Measurements from ENCODE around the gene URM1.

Gene URM1

DNA sequence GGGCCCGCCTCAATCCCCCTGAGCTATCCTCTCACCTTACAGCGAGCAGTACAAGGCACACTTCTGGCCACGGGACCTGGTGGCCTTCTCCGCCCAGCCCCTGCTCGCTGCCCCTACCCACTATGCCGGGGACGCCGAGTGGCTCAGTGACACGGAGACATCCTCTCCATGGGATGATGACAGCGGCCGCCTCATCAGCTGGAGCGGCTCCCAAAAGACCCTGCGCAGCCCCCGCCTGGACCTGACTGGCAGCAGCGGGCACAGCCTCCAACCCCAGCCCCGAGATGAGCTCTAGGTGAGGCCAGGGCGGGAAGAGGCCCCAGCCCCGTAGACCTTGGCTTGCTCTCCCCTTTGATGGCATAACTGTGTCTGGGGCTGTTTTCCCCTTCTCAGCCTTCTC, 64.4 kb downstream of the URM1 start:
- DNase-seq, result no peak

DNA sequence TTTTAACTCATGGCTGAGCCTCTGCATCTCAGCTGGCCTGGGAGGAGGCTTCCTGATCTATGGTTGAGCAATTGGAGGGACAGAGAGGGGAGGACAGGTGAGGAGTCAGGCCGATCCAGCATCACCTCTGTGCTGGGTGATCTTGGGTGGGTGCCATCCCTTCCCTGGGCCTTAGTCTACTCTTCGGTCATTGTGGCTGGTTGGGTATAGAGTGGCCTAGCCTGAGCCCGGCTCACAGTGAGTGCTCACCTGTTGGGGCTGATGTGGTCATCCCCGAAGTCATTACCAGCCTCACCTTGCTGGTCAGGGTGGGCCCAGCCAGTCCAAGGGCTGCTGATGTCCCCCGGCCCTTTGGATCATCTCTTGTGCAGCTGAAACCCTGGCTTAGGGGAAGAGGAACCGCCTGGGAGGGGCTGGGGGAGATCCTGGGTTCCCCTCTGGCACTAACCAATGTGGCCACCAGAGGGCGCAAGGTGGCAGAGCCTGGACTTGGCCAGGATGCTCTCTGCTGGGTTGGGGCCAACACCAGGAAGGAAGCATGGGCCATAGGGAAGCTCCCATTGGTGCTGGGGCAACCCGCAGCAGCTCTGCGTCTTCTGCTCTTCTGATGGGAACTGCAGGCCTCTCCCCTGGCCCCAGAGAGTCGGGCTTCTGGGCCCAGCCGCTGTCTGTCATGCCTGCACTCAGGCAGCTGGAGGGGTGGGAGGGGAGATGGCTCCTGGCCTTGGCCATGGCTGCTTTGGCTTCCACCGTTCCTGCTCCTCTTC, 67.4 kb downstream of the URM1 start:
- peak; percentile 70 for DNase-seq

DNA sequence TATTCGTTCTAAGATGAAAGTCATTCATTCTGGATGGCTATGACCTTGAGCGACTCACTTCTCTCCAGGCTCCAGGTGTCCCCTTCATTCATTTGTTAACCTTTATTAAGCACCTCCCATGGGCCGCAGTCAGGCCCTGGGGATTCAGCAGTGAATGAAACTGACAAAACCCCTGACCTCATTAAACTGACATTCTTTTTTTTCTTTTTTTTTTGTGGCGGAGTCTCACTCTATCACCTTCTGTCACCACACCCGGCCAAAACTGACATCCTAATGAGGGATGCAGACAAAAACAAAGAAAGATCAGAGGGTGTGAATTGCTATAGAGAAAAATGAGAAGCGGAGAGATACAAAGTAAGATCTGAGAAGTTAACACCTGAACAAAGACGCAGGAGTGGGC, 68.1 kb downstream of the URM1 start:
- no peak for DNase-seq

Data from NCI-H1105 treated with DMSO at 0.1 percent for 48 hours (cell line).